ENCODE data around the gene ZSCAN31.

DNA sequence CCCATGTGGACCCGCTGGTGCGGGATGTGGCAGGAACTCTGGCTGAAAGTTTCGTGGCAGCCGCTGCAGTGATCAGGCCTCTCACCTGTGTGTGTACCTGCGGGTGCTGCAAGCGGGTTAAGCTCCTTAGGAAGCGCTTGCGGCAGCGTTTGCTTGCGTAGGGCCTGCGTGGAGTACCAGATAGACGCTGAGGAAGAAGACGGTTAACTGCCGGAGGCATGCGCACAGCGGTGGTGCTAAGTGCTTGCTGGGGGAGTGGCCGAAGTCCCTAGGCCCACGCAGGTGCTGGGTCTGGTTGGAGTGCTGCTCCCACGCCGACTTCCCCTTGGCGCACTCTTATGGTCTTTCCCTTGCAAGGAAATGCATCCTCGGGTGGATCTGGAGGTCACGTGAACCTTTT lies 23.0 kb downstream of the ZSCAN31 start:
- no peak for TF ChIP-seq TCF12 (IDR thresholded peaks at IDR 0.05; ENCODE audit: low read depth, low read length)
- TF ChIP-seq POLR2A (IDR thresholded peaks at IDR 0.05; ENCODE audit: low read depth, low read length) = no peak
- TF ChIP-seq HCFC1 (IDR thresholded peaks at IDR 0.05; ENCODE audit: low read length) = no peak
- TF ChIP-seq CHD4 (IDR thresholded peaks at IDR 0.05) = no peak
- TF ChIP-seq, protein P1, sequence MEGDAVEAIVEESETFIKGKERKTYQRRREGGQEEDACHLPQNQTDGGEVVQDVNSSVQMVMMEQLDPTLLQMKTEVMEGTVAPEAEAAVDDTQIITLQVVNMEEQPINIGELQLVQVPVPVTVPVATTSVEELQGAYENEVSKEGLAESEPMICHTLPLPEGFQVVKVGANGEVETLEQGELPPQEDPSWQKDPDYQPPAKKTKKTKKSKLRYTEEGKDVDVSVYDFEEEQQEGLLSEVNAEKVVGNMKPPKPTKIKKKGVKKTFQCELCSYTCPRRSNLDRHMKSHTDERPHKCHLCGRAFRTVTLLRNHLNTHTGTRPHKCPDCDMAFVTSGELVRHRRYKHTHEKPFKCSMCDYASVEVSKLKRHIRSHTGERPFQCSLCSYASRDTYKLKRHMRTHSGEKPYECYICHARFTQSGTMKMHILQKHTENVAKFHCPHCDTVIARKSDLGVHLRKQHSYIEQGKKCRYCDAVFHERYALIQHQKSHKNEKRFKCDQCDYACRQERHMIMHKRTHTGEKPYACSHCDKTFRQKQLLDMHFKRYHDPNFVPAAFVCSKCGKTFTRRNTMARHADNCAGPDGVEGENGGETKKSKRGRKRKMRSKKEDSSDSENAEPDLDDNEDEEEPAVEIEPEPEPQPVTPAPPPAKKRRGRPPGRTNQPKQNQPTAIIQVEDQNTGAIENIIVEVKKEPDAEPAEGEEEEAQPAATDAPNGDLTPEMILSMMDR (IDR thresholded peaks at IDR 0.05 in 2 of 3, conservative IDR thresholded peaks at IDR 0.05 in 1 of 3; ENCODE audit: control insufficient read depth in 2 of 3, extremely low read depth in 1 of 3, insufficient read depth in 1 of 3, low read depth in 3 of 3, low read length in 3 of 3) = no peak
- TF ChIP-seq, protein P2, sequence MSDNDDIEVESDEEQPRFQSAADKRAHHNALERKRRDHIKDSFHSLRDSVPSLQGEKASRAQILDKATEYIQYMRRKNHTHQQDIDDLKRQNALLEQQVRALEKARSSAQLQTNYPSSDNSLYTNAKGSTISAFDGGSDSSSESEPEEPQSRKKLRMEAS (IDR thresholded peaks at IDR 0.05; ENCODE audit: low read depth, low read length) = no peak
- no peak for TF ChIP-seq POLR2AphosphoS2 (IDR thresholded peaks at IDR 0.05; ENCODE audit: low read depth, low read length)
- TF ChIP-seq GABPA (IDR thresholded peaks at IDR 0.05; ENCODE audit: low read depth) = no peak
- TF ChIP-seq KDM1A (IDR thresholded peaks at IDR 0.05; ENCODE audit: borderline replicate concordance) = no peak

All from GM12878 (cell line).